DMS 273 (cell line): ENCODE measurements around the gene FOXO6.
"Not testable (repeated sequence)": the region's sequence is repeated elsewhere in the genome, so short reads cannot be mapped to it uniquely, and the experiment has no call there.

ENCODE experiments used
- DNase-seq: peaks from one replicate; lab custom pipeline; 2025; ENCODE audit not compliant: unreplicated experiment; lab: John Stamatoyannopoulos, UW

Gene FOXO6

GRCh38 chr1:41328780-41329640 lies 32.2 kb upstream of the FOXO6 start:
- no peak for DNase-seq

GRCh38 chr1:41329662-41330587 lies 31.3 kb upstream of the FOXO6 start:
- DNase-seq, result no peak

- DNase-seq, result peak; percentile 98
These were observed 30.4 kb upstream of the FOXO6 start for GRCh38 chr1:41330588-41331545.

GRCh38 chr1:41331546-41331917 lies 29.7 kb upstream of the FOXO6 start:
- no peak for DNase-seq

- not testable (repeated sequence) for DNase-seq
These were observed 29.1 kb upstream of the FOXO6 start for GRCh38 chr1:41332161-41332560.

GRCh38 chr1:41333146-41333784 lies 28.0 kb upstream of the FOXO6 start:
- peak; percentile 95 for DNase-seq

GRCh38 chr1:41338820-41339219 lies 22.4 kb upstream of the FOXO6 start:
- DNase-seq, result no peak

- DNase-seq, result peak; percentile 100
These were observed 20.4 kb upstream of the FOXO6 start for GRCh38 chr1:41340655-41341364.

GRCh38 chr1:41341365-41341683 lies 19.9 kb upstream of the FOXO6 start:
- DNase-seq, result peak; percentile 98

- peak; percentile 100 for DNase-seq
These were observed 19.3 kb upstream of the FOXO6 start for GRCh38 chr1:41341772-41342562.

GRCh38 chr1:41342774-41343355 lies 18.4 kb upstream of the FOXO6 start:
- no peak for DNase-seq

- no peak for DNase-seq
These were observed 17.2 kb upstream of the FOXO6 start for GRCh38 chr1:41343790-41344699.

- no peak for DNase-seq
These were observed 16.5 kb upstream of the FOXO6 start for GRCh38 chr1:41344708-41345159.

GRCh38 chr1:41345434-41346075 lies 15.7 kb upstream of the FOXO6 start:
- no peak for DNase-seq

- DNase-seq, result peak; percentile 93
These were observed 14.0 kb upstream of the FOXO6 start for GRCh38 chr1:41347276-41347675.

- DNase-seq, result no peak
These were observed 12.8 kb upstream of the FOXO6 start for GRCh38 chr1:41348394-41348793.
